HG03460 (cell line): ENCODE results near the gene LRRC55.

Source experiments
- ATAC-seq: cut with Tn5 transposase; IDR thresholded peaks from one replicate; pipeline ENCODE4 v1.9.1; 2021; ENCODE audit not compliant: unreplicated experiment

The LRRC55 gene, protein sequence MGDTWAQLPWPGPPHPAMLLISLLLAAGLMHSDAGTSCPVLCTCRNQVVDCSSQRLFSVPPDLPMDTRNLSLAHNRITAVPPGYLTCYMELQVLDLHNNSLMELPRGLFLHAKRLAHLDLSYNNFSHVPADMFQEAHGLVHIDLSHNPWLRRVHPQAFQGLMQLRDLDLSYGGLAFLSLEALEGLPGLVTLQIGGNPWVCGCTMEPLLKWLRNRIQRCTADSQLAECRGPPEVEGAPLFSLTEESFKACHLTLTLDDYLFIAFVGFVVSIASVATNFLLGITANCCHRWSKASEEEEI

DNA sequence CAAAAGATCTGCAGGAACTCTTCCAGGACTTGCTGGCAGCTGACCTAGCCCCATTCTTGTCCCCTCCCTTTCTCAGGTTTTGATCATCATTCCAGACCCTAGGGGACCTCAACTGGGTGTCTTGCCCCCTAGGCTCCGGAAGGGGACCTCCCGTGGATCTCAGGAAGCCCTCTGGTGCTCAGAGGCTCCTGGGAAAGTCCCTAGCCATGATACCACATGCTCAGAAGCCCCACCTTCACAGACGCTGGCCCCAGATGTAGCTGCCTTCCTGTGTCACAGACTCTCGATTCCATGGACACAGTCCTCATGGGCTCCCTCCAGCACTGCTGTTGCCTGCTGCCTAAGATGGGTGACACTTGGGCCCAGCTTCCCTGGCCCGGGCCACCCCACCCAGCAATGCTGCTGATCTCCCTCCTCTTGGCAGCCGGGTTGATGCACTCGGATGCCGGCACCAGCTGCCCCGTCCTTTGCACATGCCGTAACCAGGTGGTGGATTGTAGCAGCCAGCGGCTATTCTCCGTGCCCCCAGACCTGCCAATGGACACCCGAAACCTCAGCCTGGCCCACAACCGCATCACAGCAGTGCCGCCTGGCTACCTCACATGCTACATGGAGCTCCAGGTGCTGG is at the start of gene LRRC55:
Gene LRRC55 (plus strand): TSS at position 276 of the 628 bp plus-strand sequence. CDS start 70 bp downstream, at position 346.
- no peak for ATAC-seq

GRCh38 chr11:57133366-57134038 is 48.3 kb upstream of the LRRC55 start:
- ATAC-seq = no peak

DNA sequence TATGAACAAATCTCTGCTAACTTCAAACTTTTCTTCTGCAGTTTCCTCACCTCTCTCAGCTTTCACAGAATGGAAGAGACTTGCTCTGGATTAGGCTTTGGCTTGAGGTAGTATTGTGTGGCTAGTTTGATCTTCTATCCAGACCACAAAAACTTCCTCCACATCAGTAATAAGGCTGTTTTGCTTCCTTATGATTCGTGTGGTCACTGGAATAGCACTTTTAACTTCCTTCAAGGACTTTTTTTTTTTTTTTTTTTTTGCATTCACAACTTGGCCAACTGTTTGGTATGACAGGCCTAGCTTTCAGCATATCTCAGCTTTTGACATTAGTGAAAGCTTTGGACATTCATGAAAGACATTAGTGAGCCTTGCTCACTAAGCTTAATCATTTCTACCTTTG is 47.5 kb upstream of the LRRC55 start:
- no peak for ATAC-seq

- ATAC-seq = no peak
Measured at GRCh38 chr11:57135020-57135751, 46.6 kb upstream of the LRRC55 start.

DNA sequence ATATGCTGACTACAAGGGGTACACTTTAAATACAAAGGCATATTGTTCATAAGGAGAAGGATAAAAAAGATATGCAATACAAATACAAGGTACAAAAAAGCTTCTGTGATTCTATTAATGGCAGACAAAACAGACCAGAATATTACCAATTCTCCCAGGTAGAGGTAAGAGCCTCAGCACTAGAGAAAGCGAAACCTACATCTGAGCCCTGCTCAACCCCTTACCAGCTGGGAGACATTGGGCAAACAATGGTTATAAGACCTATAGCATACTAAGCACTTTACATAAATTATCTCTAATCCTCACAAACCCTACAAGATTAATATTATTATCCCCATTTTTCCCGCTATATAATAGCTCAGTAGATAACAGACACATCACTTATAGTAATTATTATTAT is 41.2 kb upstream of the LRRC55 start:
- no peak for ATAC-seq

GRCh38 chr11:57143459-57143858 is 38.3 kb upstream of the LRRC55 start:
- ATAC-seq = no peak

DNA sequence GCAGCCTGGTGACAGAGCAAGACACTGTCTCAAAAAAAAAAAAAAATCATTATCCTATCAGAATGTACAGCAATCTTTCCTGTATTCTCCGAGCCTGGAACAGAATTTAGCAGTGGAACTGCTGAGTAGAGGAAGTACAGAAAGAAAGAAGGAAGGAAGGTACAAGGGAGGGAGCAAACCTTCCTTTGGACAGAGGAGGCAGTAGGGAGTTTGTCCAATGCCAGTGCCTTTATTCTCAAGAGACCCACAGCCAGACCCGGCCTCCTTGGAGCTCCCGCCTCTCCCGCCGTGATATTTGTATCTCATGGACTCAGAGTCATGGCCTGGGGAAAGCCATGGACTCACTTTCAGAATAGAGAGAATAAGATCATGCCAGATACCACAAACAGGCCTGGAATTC is 37.7 kb upstream of the LRRC55 start:
- ATAC-seq = no peak

- ATAC-seq = no peak
Measured at GRCh38 chr11:57144531-57145320, 37.0 kb upstream of the LRRC55 start.

GRCh38 chr11:57146301-57146700 is 35.5 kb upstream of the LRRC55 start:
- ATAC-seq = no peak

GRCh38 chr11:57148621-57149020 is 33.1 kb upstream of the LRRC55 start:
- no peak for ATAC-seq

GRCh38 chr11:57150454-57150917 is 31.3 kb upstream of the LRRC55 start:
- ATAC-seq = no peak

DNA sequence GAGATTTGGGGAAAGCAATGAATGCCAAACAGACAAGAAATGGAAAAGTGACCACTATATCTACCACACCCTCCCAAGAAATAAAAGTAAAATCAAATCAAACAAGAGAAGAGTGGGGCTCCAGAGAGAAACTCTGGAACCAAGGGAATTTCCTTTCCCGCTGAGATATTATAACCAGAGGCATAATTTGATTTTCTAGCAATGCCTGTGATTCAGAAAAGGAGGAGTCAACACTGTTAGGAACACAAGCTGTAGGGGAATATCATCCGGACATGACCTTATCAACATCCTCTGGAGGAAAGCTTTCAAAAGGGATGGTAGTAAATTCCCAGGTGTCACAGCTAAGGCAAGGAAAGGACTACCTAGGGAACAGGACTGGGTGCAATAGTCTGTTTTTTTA is 29.6 kb upstream of the LRRC55 start:
- ATAC-seq = no peak

DNA sequence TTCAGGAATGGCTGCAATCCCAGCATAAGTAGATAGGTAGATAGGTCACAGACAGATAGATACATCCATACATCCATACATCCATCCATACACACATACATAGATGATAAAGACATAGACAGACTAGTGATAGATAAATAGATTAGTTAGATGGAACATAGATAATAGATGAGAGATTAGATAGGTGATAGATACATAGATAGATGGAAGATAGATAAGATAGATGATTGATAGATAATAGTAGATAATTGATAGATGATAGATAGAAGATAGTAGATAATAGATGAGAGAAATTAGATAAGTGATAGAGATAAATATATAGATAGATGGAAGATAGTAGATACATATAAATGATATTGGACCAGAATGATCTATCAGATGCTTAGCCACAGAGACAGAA is 28.3 kb upstream of the LRRC55 start:
- no peak for ATAC-seq

DNA sequence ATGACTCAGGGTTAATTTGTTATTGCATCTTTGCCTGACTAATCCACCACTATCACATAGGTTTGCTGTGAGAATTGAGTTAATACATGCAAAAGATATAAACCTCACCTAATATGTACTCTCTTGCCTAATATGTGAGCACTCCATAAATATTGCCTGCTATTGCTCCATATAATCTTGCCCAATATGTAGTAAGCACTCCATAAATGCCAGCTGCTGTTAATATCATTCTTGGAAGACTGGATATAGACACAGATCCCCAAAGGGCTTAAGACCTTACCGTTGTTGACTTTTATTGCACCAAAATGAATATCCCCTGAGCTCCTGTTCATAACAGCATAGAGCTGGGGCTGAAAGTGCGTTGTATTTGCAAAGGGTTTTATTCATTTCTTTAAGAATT is 27.0 kb upstream of the LRRC55 start:
- ATAC-seq = no peak

DNA sequence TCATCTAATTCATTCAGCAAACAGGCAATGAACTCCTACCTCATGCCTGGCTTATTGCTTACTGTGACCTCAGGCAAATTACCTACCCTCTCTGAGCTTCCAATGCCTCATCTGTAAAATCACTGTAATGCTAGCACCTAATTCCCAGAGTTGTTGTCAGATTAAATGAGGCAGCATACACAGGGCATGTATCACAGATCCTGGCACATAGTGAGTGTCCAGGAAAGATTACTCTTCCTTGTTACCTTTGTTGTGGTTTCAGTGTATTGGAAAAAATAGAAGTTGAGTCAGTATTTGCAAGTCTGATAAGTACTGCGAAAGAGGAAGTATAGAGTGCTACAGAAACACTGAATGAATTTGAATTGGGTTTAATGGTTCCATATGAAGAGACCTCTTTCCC is 26.4 kb upstream of the LRRC55 start:
- no peak for ATAC-seq

DNA sequence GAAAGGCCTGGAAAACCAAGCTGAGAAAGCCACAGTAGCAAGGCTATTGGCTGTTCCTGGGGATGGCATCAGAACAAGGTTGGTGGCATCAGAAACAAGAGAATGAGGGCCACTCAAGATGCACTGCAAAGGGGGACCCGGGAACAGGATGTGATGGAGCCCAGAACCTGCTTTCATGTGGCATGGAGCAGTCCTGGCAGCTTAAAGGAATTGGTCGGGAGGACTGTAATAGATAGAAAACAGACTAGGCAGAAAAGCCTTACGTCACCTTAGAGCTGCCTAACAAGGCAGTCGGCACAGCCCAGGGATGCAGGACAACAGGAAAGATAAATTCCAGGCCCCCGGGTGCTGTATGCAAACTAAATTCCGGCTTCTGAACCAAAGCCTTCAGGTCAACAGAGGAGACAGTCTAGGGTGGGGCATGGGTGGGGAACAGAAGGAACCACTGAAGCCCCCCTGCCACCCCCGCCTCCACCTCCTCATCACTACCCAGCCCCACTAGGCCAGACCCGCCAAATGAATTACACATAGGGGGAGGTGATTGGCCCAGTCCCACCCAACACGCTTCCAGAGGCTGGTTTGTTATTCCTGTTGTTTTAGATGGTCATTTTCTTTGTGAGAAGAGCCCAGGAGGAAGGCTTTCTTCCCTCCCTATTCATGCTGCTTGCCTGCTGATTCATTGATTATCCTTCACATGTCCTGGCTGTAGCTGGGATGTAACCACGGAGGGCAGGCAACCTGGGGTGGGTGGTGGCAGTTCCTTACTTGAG is 25.7 kb upstream of the LRRC55 start:
- no peak for ATAC-seq

DNA sequence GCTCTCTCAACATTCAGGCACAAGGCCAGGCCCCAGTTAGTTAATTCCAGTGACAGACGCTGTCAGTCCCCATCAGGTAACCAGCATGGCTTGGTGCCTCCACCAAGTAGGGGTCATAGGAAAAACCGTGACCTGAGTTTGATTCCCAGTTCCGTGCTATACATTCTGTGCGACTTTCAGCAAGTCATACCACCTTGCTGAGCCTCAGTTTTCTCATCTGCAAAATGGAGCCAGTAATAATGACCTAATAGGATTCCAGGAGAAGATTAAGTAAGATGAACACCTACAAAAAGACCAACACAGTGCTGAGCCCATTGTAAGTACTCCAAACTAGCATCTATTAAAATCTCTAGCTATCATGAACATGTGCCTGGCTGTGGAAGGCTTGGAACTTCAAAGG is 24.8 kb upstream of the LRRC55 start:
- ATAC-seq = no peak

GRCh38 chr11:57157624-57158023 is 24.1 kb upstream of the LRRC55 start:
- no peak for ATAC-seq

DNA sequence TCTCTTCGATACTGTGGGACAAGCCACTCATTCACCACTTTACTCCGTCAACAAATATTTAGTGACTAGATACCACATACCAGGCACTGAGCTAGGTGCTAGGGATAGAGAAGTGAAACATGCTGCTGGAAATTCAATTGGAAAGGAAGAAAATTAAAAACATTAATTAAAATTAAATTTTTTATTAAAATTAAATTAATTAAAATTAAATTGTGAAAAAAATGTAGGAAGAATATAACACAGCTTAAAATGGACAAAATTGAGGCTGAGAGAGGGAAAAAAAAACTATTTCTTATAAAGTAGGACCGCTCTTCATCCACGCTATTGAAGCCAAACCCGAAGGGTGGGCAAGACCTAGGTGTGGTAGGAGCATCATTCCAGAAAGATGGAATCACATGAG is 23.6 kb upstream of the LRRC55 start:
- no peak for ATAC-seq

GRCh38 chr11:57158599-57158998 is 23.2 kb upstream of the LRRC55 start:
- ATAC-seq = no peak
